ENCODE results near the gene CDHR1.

GRCh38 chr10:84177541-84178141 is 16.7 kb upstream of the CDHR1 start:
- TF ChIP-seq CTCF (conservative IDR thresholded peaks at IDR 0.05 in 1 of 2, IDR thresholded peaks at IDR 0.05 in 1 of 2; ENCODE audit: extremely low read depth in 1 of 2, insufficient read depth in 1 of 2, low read depth in 1 of 2, low read length in 2 of 2) (no peak), EZH2 (IDR thresholded peaks at IDR 0.05; ENCODE audit: borderline replicate concordance, low read length) (no peak)
